HG03439 (cell line): ENCODE measurements around the gene NAALADL1.
"Not testable (repeated sequence)": the region's sequence is repeated elsewhere in the genome, so short reads cannot be mapped to it uniquely, and the experiment has no call there.

Source experiments
- ATAC-seq: cut with Tn5 transposase; IDR thresholded peaks from one replicate; pipeline ENCODE4 v1.9.1; 2021; ENCODE audit warnings: mild to moderate bottlenecking, moderate library complexity; ENCODE audit not compliant: unreplicated experiment

The NAALADL1 gene

DNA sequence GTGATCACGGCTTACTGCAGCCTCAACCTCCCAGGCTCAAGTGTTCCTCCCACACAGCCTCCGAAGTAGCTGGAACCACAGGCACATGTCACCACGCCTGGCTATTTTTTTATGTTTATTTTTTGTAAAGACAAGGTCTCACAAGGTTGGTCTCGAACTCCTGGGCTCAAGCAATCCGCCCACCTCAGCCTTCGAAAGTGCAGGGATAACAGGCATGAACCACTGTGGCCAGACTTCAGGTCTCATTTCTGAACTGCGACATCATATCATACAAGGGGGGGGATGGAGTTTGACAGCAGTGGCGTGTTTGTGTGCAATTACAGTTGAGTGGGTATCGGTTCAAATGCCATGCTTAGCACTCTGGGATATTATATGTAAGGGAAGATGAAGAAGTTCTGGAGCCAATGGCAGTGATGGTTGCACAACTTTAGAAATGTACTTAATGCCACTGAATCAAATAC, 6.9 kb downstream of the NAALADL1 start:
- ATAC-seq: no peak

- no peak for ATAC-seq
Observed at GRCh38 chr11:65047581-65048422, 10.6 kb downstream of the NAALADL1 start.

- no peak for ATAC-seq
Observed at GRCh38 chr11:65045728-65046127, 12.6 kb downstream of the NAALADL1 start.

GRCh38 chr11:65045061-65045460, 13.3 kb downstream of the NAALADL1 start:
- ATAC-seq: no peak

DNA sequence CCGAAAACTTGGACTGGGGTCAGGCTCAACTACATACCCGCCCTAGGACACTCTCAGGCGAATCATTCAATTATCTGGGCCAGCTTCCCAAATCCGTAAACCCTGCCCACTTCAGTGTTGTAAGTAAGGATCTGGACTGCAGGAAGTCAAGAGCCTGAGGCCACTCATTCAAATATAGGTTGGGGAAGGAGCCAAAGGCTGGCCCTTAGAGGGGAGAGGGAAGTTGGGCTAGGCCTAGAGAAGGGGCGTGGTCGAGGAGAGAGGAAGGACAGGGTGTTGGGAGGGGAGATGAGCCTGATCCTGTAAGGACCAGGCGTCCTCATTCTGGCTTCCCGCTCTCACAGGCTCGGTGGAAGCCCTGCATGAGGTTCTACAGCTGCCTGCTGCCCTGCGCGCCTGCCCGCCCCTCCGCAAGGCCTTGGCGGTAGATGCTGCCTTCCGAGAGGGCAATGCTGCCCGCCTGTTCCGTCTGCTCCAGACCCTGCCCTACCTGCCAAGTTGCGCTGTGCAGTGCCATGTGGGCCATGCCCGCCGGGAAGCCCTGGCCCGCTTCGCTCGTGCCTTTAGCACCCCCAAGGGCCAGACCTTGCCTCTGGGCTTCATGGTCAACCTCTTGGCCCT, 14.4 kb downstream of the NAALADL1 start:
- no peak for ATAC-seq

DNA sequence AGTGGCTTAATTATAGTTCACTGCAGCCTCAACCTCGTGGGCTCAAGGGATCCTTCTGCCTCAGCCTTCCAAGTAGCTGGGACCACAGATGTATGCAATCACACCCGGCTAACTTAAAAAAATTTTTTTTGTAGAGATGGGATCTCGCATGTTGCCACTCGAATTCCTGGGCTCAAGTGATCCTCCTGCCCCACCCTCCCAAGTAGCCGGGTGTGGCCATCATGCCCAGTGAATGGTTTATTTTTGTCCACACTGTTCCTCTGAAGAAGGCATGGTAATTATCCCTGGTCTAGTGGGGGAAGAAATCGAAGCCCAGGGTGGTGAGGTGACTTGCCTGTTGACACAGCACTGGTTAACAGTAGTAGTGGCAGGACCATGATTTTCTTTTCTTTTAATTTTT, 15.5 kb downstream of the NAALADL1 start:
- ATAC-seq: no peak

DNA sequence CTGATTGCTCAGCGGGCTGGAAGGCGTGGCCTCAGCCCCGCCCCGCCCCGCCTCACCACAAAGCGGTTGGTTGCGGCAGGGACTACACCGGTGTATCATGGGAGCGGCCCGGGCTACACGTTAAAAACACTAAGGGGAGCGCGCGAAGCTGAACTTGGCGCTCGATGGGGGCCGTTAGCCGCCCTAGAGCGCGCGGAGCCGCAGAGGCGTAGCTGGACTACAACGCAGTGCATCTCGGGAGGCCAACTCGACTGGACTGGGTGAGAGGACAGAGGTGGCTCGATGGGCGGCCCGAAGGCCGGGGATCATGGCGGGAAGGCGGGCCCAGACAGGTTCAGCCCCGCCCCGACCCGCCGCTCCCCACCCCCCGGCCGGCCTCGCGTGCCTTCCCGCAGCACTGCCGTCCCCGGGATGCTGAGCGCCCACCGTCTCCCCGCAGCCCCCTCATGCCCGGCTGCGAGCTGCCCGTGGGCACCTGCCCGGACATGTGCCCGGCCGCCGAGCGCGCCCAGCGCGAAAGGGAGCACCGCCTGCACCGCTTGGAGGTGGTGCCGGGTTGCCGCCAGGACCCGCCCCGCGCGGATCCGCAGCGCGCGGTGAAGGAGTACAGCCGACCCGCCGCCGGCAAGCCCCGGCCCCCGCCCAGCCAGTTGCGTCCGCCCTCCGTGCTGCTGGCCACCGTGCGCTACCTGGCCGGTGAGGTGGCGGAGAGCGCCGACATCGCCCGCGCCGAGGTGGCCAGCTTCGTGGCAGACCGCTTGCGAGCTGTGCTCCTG, 17.3 kb downstream of the NAALADL1 start, which contains the start of gene SAC3D1:
SAC3D1 (plus strand) TSS at position 364 of the 776 bp plus-strand sequence; CDS start at position 447, 83 bp downstream.
- peak; percentile 81 for ATAC-seq

GRCh38 chr11:65040520-65040846, 17.9 kb downstream of the NAALADL1 start:
- no peak for ATAC-seq

- no peak for ATAC-seq
Observed at GRCh38 chr11:65036931-65037330, 21.4 kb downstream of the NAALADL1 start.

DNA sequence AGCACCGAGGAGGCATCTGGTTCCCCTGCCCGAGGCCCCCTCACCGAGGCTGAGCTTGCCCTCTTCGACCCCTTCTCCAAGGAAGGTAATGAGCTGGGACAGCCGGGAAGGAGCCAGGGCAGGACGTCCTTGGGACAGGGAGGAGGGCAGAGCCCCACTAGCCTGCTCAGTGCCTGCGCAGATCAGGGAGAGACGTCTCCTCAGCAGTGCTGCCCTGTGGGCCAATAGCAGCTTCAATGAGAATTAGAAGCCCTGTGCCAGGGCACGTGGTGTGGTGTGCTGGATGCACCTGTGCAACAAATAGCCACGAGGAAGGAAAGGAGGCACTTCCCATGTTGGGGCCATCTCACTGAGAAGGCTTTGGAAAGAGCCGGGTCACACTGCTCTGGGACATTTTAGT, 22.8 kb downstream of the NAALADL1 start:
- ATAC-seq: no peak

DNA sequence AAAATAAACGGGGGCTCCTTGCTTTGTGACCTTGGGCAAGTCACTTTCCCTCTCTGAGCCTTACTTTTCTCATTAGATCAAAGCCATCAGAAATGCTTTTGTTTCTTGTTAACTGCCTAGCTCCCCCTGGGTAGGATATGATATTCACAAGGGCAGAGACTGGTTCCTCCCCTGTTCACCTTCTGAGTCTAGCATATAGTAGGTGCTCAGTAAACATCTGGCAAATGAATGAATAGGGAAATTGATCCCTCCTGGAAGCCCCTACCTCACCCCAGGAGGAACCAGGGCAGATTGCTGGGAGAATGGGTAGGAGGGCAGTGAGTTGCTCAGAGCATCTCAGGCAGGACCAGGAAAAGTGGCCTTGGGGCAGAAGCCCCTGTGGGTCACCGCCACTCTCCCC, 23.9 kb downstream of the NAALADL1 start:
- ATAC-seq: no peak

GRCh38 chr11:65032216-65032615, 26.1 kb downstream of the NAALADL1 start:
- ATAC-seq: no peak

DNA sequence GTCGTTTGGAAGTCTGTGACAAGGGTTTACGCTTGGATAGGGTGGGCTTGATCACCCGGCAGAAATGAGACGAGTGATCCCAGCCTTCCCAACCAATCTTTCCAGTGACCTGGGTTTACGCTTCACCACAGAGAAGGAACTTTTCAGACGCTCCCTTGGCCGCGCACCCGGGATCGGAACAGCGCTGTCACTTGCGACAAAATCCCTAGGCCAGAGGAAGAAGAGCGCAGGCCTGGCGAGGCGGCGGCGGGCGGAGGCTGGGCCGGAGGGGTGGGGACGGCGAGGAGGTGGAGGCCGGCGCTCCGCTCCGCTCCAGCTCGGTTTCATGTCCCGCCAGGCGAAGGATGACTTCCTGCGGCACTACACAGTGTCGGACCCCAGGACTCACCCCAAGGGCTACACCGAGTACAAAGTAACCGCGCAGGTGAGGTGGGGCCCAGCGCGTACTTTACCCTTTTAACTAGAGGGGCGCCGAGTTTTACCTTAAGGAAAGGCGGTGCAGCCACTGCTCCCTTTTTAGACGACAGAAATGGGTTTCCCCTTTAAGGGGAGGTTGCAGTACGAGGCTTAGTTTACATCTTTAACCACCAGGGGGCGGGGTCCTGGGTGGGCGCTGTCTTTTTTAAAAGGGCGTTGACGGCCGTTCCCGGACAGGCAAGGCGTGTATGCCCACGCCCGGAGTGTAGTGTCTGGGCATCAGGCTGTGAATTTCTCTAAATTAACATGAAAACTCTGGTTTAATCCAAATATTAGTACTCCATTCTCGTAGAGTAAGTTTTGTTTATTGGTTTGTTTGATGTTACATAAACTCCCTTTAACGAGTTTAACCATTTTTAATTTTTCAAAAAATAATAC, 30.9 kb downstream of the NAALADL1 start, which contains the start of gene SNX15:
SNX15 (plus strand) TSS at position 227 of the 855 bp plus-strand sequence; CDS start at position 326, 99 bp downstream.
- peak; percentile 94 for ATAC-seq

DNA sequence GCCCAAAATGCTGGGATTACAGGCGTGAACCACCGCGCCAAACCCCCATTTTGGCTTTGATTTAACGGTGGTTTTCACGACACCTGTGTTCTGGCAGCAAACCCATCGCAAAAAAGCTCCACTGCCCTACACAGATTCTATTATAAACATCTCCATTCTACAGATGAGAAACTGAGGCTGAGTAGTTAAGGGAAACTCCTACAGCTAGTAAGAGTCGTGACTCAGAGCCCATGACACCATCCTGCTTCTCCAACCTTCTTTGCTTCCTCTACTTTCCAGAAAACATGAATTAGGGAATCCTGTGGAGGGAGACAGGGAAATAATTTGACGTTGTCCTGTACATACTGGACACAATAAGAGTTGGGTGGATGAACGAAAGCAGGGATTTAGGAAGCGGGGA, 31.5 kb downstream of the NAALADL1 start:
- ATAC-seq: peak; percentile 2

GRCh38 chr11:65023502-65023901, 34.9 kb downstream of the NAALADL1 start:
- not testable (repeated sequence) for ATAC-seq

DNA sequence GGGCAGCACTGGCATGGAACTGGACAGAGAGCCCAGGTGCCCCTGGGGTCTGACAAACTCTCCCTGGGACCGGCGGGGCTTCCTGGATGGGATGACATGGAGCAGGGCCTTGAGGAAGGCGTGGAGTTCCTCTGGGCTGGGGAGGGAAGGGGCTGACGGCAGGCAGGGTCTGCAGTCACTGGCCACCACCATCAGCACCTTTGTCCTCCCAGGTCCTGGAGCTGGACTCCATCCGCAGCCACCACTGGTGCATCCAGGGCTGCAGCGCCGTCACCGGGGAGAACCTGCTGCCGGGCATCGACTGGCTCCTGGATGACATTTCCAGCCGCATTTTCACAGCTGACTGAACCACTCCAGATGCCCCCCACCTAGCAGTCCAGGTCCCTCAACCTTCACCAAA, 36.8 kb downstream of the NAALADL1 start:
- no peak for ATAC-seq

DNA sequence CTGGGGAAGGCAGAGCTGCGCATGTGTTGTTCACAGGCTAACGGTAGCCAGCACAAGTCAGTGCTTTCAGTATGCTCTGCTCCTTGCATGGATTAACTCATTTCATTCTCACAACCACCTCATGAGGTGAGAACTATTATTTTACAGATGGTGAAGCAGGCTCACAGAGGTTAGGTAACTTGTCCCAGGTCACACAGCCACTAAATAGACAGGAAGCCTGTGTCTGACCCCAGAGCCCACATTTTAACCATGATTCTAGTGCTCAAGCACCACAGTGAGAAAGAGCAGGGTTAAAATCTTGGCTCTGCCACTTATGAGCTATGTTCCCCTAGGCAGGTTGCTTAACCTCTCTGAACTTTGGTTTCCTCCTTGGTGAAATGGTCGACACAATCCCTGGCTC, 37.4 kb downstream of the NAALADL1 start:
- ATAC-seq: no peak

DNA sequence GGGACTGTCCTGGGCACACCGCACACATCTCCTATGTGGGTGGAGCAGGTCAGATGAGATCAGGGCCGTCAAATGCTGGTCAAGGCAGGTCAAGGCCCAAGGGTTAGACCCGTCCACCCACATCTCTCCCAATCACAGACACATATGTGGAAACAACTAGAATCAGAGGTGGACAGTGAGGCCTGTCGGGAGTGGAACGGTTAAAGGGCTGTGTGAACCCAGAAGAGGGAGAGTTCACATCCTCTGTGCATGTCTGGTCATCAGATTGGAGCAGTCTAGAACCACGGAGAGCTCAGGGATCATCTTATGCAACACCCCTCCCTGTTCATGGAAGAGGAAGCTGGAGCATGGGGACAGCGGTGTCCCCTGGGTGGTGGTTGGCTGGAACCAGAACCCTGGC, 38.5 kb downstream of the NAALADL1 start:
- ATAC-seq: no peak

DNA sequence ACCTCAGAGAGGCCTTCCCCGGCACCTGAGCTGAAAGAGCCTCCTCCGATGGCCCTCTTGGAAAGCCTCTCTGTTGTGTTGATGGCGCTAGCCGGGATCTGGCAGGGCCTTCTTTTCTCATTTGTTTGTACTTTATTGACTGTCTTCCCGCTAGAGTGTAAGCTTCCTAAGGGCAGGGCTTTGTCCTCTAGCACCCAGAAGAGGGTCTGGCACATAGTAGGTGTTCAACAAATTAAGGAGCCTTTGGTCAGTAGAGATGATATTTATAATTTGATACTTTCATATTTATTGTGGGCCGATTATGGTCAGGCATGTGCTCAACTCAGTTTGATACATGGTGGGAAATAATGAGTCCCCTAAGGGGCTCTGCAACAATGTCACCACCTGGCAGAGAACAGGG, 40.4 kb downstream of the NAALADL1 start:
- no peak for ATAC-seq

DNA sequence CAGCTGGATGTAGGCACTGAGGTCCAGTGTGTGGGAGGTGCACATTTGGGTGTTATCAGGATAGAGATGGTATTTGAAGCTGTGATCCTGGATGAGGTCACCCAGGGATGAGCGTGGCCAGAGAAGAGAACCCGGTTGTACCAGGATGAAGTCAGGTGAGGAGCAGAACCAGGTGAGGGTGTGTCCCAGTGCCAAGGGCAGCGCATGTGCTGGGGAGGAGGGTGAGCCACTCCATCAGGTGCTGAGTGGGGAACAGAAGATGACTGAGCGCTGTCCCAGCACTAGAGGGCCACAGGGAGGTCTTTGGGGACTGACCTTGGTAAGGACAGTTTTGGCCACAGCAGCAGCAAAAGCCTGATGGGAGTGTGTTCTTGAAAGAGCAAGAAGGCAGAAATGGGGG, 41.6 kb downstream of the NAALADL1 start:
- ATAC-seq: no peak
